Right ventricle myocardium inferior (tissue), 1 donor: ENCODE measurements around the gene ZNF791. TPM values are rescaled to one million over a fixed set of nuclear protein-coding genes. Genes with fewer than 3 reads are reported as not detected.
"Not testable (repeated sequence)": the region's sequence is repeated elsewhere in the genome, so short reads cannot be mapped to it uniquely, and the experiment has no call there.

Source experiments
- ATAC-seq: fragments of 200-7000 bp; cut with Tn5 transposase; one replicate; pipeline ENCODE4 v1.9.1; 2020; ENCODE audit warnings: mild to moderate bottlenecking, moderate library complexity
- DNase-seq: peaks from one replicate; pipeline ENCODE4 v3.0.0; 2021; ENCODE audit errors: missing footprints
- intact Hi-C: fragments of 100-400 bp; cut with DNase I; formaldehyde crosslinking; loops from one replicate; pipeline ENCODE4 v1.11.0; 2022
- long read RNA-seq: library from polyadenylated mRNA; unstranded; transcript quantifications from one replicate; pipeline ENCODE4 v2.0.0, GENCODE V29; 2021
- total RNA-seq: library from RNA; stranded (reverse); fragmentation: NEBNext Ultra II Directional; extraction: Animal tissue kit (Norgen Biotek cat#: 25700); gene quantifications from one replicate; pipeline ENCODE4 v1.2.1, GENCODE V29; 2021
- donor health status: DM: no; HTN: yes; CAD: no; lungs with severe emphysema.

The ZNF791 gene
- total RNA-seq, result 14.4 TPM
- long read RNA-seq, full-length matches to known transcripts, result 4 of 4 reads
- long read RNA-seq, partial matches to known transcripts, result 0 of 4 reads
- long read RNA-seq, other reads (novel, unspliced or antisense), result 0 of 4 reads

DNA sequence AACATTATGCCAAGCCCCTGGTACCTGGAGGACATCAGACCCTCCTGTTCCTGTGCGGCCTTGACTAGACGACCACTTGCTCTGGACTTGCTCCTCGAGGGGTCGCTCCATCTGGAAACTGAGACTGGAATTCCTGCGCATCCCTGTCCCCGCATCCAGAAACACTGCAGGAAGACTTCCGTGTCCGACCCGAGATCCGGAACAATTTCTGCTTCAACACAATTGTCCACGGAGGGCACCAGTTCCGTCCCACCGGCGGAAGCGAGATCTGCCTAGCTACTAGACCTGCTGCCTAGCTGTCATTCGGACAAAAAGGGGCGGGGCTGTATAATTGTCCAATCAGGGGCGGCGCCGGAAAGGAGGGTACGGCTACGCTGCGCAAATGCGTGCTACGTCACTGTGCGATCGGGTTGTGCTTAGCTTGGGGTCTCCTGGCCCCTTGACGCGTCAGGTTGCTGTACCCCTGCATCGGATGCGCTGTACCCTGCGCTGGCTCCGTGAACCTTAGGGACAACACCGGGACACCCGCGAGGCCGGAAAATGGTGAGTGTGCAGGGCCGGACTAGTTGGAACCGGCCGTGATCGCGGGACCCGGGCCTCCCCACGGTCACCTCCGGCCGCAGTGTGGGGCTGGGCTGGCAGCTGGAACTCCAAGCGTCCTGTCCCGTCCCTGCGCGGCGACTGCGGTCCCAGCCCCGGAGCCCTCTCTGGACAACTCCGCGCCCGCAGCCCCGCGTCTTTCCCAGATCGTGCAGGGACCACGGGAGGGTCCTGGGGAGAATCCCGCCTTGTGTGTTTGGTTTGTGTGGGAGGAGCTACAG, at the start of gene ZNF791, which contains the start of gene ZNF490:
Gene ZNF791, plus strand, starts transcription at position 381 of the 821 bp plus-strand sequence. Its CDS starts 160 bp downstream, at position 541.
Gene ZNF490, minus strand, starts transcription at position 274 of the 821 bp plus-strand sequence. Its CDS starts 133 bp downstream, at position 141.
- ATAC-seq (peak; percentile 99), DNase-seq (peak; percentile 99)
- intact Hi-C loops, result loop anchor here (10.0 kb wide), 1 partner anchor 846 kb away; the partner anchor contains the start of gene ZNF441

DNA sequence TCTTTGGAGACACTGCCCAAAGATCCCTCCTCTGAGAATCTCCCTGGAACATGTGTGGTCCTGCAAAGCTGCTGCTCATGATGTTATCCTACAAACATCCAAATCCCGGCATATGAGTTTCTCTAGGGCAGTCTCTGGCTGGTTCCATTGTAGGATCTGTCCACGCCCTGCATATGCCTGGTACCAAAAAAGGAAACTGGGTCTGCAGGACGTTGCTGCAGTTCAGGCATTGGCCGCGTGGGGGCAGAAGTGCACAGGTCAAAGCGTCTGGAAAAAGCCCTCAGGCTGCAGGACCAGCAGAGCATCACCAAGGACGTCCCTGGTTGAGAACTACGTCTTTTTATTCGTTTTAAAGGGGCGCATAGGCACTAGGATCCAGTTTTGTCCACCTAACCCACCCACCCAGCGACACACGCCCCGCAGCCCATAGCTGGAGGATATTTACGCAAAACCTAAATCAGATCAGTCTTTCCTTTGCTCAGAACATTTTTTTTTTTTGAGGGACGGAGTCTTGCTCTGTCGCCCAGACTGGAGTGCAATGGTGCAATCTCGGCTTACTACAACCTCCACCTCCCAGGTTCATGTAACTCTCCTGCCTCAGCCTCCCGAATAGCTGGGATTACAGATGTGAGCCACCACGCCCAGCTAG, 46.6 kb upstream of the ZNF791 start:
- intact Hi-C loops, result loop anchor here (5.0 kb wide), 1 partner anchor 108 kb away; no protein-coding TSS in a partner anchor
- peak; percentile 92 for DNase-seq
- peak; percentile 96 for ATAC-seq

DNA sequence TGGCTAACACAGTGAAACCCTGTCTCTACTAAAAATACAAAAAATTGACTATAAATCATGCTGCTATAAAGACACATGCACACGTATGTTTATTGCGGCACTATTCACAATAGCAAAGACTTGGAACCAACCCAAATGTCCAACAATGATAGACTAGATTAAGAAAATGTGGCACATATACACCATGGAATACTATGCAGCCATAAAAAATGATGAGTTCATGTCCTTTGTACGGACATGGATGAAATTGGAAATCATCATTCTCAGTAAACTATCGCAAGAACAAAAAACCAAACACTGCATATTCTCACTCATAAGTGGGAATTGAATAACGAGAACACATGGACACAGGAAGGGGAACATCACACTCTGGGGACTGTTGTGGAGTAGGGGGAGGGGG, 44.3 kb upstream of the ZNF791 start:
- ATAC-seq, intact Hi-C loops, DNase-seq: not testable (repeated sequence)

DNA sequence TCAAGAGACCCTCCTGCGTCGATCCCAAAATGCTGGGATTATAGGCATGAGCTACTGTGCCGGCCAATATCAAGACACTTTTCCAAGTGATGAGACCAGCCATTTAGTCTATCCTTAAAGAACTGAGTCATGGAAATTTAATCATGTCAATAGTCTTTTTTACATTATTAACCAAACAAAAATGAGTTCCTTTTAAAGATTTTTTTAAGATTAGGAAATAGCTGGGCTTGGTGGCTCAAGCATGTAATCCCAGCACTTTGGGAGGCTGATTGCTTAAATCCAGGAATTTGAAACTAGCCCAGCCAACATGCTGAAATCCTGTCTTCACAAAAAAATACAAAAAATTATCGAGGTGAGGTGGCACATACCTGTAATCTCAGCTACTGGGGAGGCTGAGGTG, 42.8 kb upstream of the ZNF791 start:
- intact Hi-C loops, result no loop called here
- ATAC-seq (no peak), DNase-seq (no peak)

DNA sequence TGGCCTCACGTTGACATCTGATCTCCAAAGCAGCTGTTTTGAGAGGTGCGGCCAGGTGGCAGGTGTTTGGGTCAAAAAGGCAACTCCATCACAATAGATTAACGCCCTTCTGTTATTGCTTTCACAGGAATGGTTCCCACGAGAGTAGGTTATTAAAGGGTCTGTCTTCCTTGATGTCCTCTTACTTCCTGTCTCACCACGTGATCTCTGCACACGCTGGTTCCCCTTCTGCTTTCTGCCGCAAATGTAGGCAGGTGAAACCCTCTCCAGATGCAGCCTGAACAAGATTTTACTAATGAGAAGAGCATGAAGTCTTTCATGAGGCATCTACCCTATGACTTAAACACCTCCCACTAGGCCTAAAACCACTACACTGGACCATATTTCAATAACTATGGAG, 36.7 kb upstream of the ZNF791 start:
- no peak for DNase-seq
- ATAC-seq, result no peak
- intact Hi-C loops, result no loop called here

DNA sequence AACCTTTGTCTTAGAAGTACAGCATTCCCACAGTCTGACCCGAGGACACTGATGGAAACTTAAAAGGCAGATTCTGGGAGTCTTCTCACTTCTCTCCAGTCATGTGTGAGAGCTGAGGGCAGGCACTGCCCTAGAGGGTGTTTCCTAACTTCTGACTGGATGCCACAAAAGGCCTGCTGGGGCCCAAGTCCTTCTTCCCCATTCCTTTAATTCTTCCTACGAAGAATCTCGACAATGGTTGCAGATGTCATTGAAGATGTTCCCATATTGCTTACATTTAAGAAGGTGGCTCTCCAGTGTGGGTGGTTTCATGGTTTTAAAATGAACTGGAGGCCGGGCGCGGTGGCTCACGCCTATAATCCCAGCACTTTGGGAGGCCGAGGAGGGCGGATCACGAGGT, 32.1 kb upstream of the ZNF791 start:
- ATAC-seq, result no peak
- intact Hi-C loops, result no loop called here
- no peak for DNase-seq

DNA sequence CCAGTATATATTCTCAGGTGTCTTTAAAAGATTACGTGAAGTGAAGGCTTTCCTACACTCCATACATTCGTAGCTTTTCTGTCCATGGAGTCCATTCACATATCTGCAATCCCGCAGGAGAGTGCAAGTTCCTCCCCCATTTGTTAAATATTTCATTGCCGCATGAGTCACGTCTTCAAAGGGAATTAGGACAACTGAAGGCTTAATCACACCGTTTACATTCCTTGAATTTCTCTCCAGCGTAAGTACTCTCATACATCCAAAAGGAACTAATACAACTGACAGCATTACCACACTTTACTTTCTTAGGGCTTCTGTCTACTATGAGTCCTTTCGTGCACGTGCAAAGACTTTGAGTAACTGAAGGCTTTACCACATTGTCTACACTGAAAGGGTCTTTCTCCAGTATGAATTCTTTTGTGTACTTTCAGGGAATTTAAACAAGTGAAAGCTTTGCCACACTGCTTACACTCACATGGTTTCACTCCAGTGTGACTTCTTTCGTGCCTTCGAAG, 30.5 kb upstream of the ZNF791 start:
- ATAC-seq (no peak), DNase-seq (no peak)
- intact Hi-C loops, result no loop called here

DNA sequence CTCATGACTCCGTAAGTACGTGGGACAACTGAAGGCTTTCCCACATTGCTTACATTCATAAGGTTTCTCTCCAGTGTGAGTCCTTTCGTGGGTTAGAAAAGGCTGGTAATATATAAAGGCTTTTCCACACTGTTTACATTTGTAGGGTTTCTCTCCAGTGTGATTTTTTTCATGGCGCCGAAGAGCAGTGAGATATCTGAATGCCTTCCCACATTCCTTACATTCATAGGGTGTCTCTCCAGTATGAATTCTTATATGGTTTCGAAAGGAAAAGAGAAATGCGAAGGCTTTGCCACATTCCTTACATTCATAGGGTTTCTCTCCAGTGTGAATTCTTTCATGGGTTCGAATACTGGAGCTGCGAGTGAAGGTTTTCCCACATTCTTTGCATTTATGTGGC, 29.6 kb upstream of the ZNF791 start:
- no peak for ATAC-seq
- DNase-seq, result no peak
- intact Hi-C loops, result no loop called here

DNA sequence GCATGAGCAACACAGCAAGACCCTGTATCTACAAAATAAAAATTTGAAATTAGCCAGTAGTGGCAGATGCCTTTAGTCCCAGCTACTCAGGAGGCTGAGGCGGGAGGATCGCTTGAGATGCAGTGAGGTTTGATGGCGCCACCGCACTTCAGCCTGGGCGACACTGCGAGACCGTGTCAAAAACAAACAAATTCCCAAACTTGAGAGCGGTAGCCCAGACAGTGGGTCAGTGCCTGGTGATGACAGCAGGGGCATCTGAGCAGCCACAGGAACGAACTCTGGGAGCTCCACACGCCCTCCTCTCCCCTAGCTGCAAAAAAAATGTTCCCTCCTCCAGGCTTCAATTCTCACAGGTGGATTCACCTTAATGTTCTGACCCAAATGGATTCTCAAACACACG, 14.2 kb upstream of the ZNF791 start:
- ATAC-seq, result no peak
- intact Hi-C loops, result no loop called here
- DNase-seq, result no peak

DNA sequence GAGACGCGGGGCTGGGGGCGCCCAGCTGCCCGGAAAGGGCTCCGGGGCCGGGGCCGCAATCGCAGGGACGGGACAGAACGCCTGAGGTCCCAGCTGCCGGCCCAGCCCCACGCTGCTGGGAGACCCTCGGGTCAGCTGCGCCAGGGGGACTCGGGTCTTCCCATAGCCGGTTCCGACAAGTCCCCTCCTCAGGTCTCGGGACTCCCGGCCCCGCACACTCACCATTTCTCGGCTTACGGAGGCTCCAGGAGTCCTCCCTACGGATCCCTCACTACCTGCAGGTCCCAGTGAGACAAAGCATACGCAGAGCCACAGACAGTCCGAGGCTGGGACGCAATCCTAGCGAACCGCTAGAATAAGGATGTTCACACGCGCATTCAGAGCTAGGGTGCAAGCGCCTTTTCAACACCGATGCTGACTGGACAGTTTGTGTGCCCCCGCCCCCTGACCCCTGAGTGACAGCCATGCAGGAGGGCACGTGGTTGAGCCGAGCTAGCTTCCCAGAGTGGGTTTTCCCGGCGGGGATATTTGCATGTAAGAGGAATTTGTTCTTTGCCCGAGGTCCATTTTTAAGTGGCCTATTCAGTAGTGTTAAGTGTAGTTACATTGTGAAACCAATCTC, 13.7 kb upstream of the ZNF791 start:
- intact Hi-C loops, result no loop called here
- DNase-seq (no peak), ATAC-seq (no peak)

DNA sequence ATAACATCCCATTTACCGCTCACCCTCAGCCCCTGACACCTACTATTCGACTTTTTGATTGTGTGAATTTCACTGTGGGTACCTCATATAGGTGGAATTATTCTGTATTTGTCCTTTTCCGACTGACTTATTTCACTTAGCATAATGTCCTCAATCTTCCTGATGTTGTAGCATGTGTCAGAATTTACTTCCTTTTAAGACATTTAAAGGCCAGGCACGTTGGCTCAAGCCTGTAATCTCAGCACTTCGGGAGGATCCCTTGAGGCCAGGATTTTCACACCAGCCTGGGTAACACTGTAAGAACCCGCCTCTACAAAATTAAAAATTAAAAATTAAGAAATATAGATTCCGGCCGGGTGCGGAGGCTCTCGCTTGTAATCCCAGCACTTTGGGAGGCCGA, 13.1 kb upstream of the ZNF791 start:
- ATAC-seq (no peak), DNase-seq (no peak)
- intact Hi-C loops, result no loop called here

DNA sequence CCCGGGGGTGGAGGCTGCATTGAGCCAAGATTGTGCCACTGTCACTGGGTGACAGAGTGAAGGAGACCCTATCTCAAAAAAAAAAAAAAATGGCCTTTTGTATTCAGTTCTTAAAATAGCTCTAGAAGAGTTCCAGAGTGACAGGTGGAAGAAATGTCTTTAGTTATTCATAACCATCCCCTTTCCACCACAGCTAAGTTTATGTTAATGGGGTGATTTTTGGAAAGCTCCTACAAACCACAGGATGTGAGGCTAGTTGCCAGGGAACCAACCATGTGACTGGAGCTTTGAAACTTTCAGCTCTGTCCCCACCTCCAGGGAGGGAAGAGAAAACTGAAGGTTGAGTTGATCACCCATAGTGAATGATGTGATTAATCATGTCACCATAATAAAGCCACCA, 7.0 kb upstream of the ZNF791 start:
- intact Hi-C loops, result no loop called here
- DNase-seq (no peak), ATAC-seq (no peak)

DNA sequence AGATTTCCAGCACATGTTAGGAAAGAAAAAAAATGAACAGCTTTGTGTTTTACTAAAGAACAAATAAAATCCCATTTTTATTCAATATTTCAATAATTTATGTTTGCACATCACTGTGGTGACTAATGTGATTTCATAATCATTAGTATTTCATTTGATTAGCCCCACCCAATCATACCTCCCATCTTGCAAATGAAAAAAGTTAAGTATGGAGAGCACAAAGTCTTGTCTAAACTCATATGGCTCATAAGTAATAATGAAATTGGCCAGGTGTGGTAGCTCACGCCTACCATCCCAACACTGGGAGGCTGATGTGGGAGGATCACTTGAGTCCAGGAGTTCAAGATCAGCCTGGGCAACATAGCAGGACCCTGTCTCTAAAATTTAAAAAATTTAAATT, 3.9 kb upstream of the ZNF791 start:
- intact Hi-C loops, result no loop called here
- no peak for ATAC-seq
- no peak for DNase-seq

DNA sequence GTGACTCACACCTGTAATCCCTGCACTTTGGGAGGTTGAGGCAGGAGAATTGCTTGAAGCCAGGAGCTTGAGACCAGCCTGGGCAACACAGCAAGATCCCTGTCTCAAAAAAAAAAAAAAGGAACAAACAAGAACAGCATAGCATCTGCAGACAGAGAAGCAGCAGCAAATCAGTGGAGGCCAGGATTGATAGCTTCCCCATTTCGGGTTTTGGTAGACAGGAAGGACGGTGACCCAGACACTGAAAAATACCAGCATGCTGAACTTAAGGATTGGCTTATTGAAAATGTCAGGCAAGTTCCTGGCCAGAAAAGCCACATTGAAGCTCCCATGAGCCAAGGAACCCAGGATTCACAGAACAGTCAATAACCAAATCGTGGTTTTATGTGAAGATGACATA, 3.1 kb upstream of the ZNF791 start:
- DNase-seq (no peak), ATAC-seq (no peak)
- intact Hi-C loops, result no loop called here

DNA sequence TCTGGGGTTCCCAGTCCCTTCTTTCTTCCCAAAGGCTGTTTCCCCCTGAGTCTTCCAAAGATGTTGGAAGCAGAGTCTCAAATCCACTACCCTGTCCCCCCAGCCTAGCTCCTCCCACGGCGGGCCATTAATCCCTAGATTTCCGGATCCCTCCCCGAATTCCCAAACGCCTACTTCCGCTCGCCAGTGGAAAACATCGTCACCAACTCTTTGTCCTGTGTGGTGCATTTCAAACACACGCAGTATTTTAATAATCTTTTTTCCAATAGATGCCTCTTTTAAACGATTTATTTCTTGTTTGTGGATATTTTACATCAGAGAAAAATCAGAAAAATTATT, 610 bp downstream of the ZNF791 start:
- ATAC-seq, result peak; percentile 81
- DNase-seq, result no peak
- intact Hi-C loops, result loop anchor here (10.0 kb wide), 1 partner anchor 847 kb away; the partner anchor contains the start of gene ZNF441

DNA sequence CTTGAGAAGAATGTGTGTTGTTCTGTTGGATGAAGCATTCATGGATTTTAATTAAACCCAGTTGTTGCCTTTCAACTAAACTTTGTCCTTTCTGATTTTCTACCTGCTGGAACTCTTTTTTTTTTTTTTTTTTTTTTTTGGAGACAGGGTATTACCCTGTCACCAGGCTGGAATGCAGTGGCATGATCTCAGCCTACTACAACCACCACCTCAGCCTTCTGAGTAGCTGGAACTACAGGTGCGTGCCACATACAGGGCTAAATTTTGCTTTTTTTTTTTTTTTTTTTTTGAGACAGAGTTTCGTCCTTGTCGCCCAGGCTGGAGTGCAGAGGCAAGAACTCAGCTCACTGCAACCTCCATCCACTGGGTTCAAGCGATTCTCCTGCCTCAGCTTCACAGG, 6.9 kb downstream of the ZNF791 start:
- ATAC-seq (no peak), DNase-seq (no peak)
- intact Hi-C loops, result loop anchor here (10.0 kb wide), 1 partner anchor 853 kb away; the partner anchor contains the start of gene ZNF441

DNA sequence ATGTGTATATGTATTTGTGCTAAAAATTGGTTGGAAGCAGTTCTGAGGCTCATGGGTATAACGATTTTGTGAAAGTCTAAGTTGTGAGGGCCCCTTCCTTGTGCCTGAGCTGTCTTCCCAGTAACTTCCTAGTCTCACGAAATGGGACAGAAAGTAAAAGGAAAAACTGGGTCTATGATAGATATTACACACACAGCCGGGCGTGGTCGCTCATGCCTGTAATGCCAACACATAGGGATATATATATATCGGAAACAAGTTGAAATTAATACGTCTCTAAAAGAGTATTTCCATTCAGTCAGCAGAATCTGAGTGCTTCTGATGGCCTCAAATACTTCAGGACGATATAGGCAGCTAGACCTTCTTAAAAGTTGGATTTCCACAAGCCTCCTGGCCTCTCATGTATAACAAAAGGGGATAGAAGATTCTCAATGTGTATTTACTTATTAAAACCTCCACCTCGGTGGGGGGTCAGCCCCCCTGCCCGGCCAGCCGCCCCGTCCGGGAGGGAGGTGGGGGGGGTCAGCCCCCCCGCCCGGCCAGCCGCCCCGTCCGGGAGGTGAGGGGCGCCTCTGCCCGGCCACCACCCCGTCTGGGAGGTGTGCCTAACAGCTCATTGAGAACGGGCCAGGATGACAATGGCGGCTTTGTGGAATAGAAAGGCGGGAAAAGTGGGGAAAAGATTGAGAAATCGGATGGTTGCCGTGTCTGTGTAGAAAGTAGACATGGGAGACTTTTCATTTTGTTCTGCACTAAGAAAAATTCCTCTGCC, 10.7 kb downstream of the ZNF791 start:
- DNase-seq, ATAC-seq, intact Hi-C loops: not testable (repeated sequence)

DNA sequence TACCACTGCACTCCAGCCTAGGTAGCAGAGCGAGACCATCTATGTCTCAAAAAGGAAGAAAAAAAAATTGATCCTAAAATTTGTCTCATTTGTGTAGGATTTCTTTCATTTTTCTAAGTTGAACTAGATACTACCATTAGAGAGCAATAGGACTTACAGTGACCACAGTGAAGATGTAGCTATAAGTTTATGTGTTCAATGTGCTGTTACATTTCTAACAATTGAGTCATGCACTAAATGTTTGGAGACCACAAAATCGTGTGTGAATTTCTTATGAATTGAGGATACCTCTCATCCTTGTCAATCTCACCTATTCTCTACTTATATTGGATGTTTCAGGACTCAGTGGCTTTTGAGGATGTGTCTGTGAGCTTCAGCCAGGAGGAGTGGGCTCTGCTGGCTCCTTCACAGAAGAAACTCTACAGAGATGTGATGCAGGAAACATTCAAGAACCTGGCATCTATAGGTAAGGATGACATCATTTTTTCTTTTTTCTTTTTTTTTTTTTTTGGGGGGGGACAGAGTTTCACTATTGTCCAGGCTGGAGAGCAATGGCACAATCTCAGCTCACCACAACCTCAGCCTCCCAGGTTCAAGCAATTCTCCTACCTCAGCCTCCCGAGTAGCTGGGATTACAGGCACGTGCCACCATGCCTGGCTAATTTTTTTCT, 12.8 kb downstream of the ZNF791 start:
- ATAC-seq (no peak), DNase-seq (no peak)
- intact Hi-C loops, result no loop called here
